ENCODE measurements around the gene HYAL2.

DNA sequence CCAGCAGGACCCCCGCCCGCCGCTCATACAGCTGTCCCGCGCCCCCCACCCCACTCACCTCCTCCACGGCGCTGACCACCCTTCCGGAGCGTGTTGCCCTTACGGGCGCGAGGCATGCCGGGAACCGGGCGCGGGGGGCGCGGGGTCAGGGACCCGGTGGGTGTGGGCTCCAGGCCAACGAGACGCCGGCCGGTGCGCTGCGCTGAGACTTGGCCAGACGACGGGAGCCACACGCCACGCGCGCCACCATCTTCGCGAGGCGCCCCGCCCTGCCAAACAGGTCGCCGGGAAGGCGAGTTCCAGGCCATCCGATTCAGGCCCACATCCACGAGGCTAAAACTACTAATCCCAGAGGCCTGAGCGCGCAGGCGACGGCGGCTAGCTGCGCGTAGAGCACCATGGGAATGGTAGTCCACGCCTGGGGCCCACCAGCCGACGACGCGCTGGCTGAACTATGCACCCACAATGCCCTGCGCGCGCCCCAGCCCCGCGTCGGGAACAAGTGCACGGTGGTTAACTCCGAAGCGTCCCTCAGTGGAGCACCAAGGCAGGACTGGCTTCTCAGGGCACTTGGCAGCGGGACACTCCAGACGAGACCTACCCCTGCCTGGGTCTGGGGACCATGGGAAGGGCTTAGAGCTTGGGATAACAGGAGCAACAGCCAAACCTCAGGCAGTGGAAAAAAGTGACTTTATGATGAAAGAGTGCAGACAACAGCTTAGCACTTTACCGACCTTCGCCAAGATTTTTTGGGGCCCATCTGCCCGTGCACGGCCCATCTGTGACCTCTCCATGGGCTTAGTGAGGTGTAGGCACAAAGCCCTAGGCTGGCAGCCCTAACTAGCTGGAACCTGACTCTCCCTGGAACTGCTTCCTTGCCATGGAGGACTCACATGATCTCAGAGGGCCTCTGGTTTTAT, 30.1 kb downstream of the HYAL2 start, which contains the start of gene IFRD2:
- TF ChIP-seq, protein P1, sequence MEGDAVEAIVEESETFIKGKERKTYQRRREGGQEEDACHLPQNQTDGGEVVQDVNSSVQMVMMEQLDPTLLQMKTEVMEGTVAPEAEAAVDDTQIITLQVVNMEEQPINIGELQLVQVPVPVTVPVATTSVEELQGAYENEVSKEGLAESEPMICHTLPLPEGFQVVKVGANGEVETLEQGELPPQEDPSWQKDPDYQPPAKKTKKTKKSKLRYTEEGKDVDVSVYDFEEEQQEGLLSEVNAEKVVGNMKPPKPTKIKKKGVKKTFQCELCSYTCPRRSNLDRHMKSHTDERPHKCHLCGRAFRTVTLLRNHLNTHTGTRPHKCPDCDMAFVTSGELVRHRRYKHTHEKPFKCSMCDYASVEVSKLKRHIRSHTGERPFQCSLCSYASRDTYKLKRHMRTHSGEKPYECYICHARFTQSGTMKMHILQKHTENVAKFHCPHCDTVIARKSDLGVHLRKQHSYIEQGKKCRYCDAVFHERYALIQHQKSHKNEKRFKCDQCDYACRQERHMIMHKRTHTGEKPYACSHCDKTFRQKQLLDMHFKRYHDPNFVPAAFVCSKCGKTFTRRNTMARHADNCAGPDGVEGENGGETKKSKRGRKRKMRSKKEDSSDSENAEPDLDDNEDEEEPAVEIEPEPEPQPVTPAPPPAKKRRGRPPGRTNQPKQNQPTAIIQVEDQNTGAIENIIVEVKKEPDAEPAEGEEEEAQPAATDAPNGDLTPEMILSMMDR (IDR thresholded peaks at IDR 0.05): no peak
- TF ChIP-seq POLR2A (IDR thresholded peaks at IDR 0.05): no peak

All from testis (tissue), 2 donors.